Astrocyte (in vitro differentiated cells and primary cell): ENCODE results near the gene TP73. TPM values are rescaled to one million over a fixed set of nuclear protein-coding genes. Genes with fewer than 3 reads are reported as not detected.

Experiments
- DNase-seq: peaks from one replicate; pipeline ENCODE4 v3.0.0-alpha.2; 2010; ENCODE audit warnings: low read depth
- FAIRE-seq: peaks from 2 replicates; lab custom pipeline; 2011; peaks lifted over from hg19 to GRCh38; lab: Jason Lieb, UNC
- H2AFZ ChIP-seq: 2 replicates; pipeline ENCODE4 v1.6.0; 2012; ENCODE audit warnings: low read depth, low read length, inconsistent platforms
- H3K27ac ChIP-seq: 2 replicates; pipeline ENCODE4 v1.5.1; 2011; ENCODE audit warnings: low read depth, low read length, inconsistent platforms
- H3K27me3 ChIP-seq: 2 replicates; pipeline ENCODE4 v1.6.0; 2011; ENCODE audit warnings: low read length, inconsistent platforms; ENCODE audit not compliant: insufficient read depth
- H3K36me3 ChIP-seq: 2 replicates; pipeline ENCODE4 v1.5.1; 2011; ENCODE audit warnings: low read length, inconsistent platforms; ENCODE audit not compliant: insufficient read depth
- H3K4me1 ChIP-seq: 2 replicates; pipeline ENCODE4 v1.5.1; 2011; ENCODE audit warnings: low read length, inconsistent platforms; ENCODE audit not compliant: insufficient read depth
- H3K4me2 ChIP-seq: 2 replicates; pipeline ENCODE4 v1.6.0; 2012; ENCODE audit warnings: low read length, inconsistent platforms
- H3K4me3 ChIP-seq: 2 replicates; pipeline ENCODE4 v1.5.1; 2011; ENCODE audit warnings: low read depth, mild to moderate bottlenecking, low read length, inconsistent platforms; ENCODE audit not compliant: insufficient read depth
- H3K79me2 ChIP-seq: 2 replicates; pipeline ENCODE4 v1.6.0; 2012; ENCODE audit warnings: mild to moderate bottlenecking, low read length, inconsistent platforms; ENCODE audit not compliant: insufficient read depth
- H3K9ac ChIP-seq: 2 replicates; pipeline ENCODE4 v1.6.0; 2012; ENCODE audit warnings: mild to moderate bottlenecking, low read length, inconsistent platforms
- H3K9me3 ChIP-seq: 2 replicates; pipeline ENCODE4 v1.5.1; 2012; ENCODE audit warnings: low read depth, mild to moderate bottlenecking, low read length, inconsistent platforms; ENCODE audit not compliant: insufficient read depth
- H4K20me1 ChIP-seq: 2 replicates; pipeline ENCODE4 v1.6.0; 2012; ENCODE audit warnings: low read length, inconsistent platforms; ENCODE audit not compliant: insufficient read depth
- H3K27ac Mint-ChIP-seq: one replicate; pipeline ENCODE4 v1.8.0; 2021; ENCODE audit warnings: mild to moderate bottlenecking, mixed read lengths; ENCODE audit not compliant: unreplicated experiment
- H3K27me3 Mint-ChIP-seq: one replicate; pipeline ENCODE4 v1.8.0; 2021; ENCODE audit warnings: low read depth, mixed read lengths; ENCODE audit not compliant: unreplicated experiment
- H3K36me3 Mint-ChIP-seq: one replicate; pipeline ENCODE4 v1.8.0; 2021; ENCODE audit warnings: low read depth, mixed read lengths; ENCODE audit not compliant: unreplicated experiment
- H3K4me1 Mint-ChIP-seq: one replicate; pipeline ENCODE4 v1.8.0; 2021; ENCODE audit warnings: low read depth, mixed read lengths; ENCODE audit not compliant: unreplicated experiment
- H3K4me3 Mint-ChIP-seq: one replicate; pipeline ENCODE4 v1.8.0; 2021; ENCODE audit warnings: mild to moderate bottlenecking, moderate library complexity, mixed read lengths; ENCODE audit not compliant: unreplicated experiment
- H3K9me3 Mint-ChIP-seq: one replicate; pipeline ENCODE4 v1.8.0; 2021; ENCODE audit warnings: mild to moderate bottlenecking, mixed read lengths; ENCODE audit not compliant: unreplicated experiment
- CTCF ChIP-seq: IDR thresholded peaks from 2 replicates; pipeline ENCODE4 v1.5.1; 2011; ENCODE audit warnings: low read depth, mild to moderate bottlenecking, inconsistent platforms, low read length, moderate library complexity; ENCODE audit not compliant: insufficient read depth
- EZH2 ChIP-seq: IDR thresholded peaks from 2 replicates; pipeline ENCODE4 v1.6.1; 2012; ENCODE audit warnings: mild to moderate bottlenecking, low read length, inconsistent platforms; ENCODE audit not compliant: insufficient read depth
- total RNA-seq: library from RNA; stranded (reverse); gene quantifications from 2 replicates; pipeline ENCODE4 v1.2.1, GENCODE V29; 2021

Gene TP73
- total RNA-seq, 1 donor from 2014 or later = 0.18 TPM

- no peaks in the 10 kb centered on the region for H3K79me2 ChIP-seq
- no peaks in the 10 kb centered on the region for H3K9me3 ChIP-seq
- Mint-ChIP-seq H3K27ac (peak overlapping the region; percentile 7), H3K9me3 (no peaks in the 10 kb centered on the region), H3K4me3 (no peak overlapping the region), H3K36me3 (no peaks in the 10 kb centered on the region), H3K4me1 (peaks cover 2% of the 10 kb centered on the region), H3K27me3 (peaks cover 42% of the 10 kb centered on the region)
- H3K27me3 ChIP-seq = peaks cover 18% of the 10 kb centered on the region
- H3K4me3 ChIP-seq = no peak overlapping the region
- no peaks in the 10 kb centered on the region for H3K36me3 ChIP-seq
- H3K4me1 ChIP-seq = no peaks in the 10 kb centered on the region
- H4K20me1 ChIP-seq = no peaks in the 10 kb centered on the region
- DNase-seq = no peak
- no peak for TF ChIP-seq EZH2
- TF ChIP-seq CTCF = no peak
- no peak overlapping the region for H2AFZ ChIP-seq
- no peak for FAIRE-seq
- H3K4me2 ChIP-seq = no peak overlapping the region
- H3K9ac ChIP-seq = no peak overlapping the region
- H3K27ac ChIP-seq = no peak overlapping the region
These were observed 45.5 kb downstream of the TP73 start for GRCh38 chr1:3697810-3698209.

DNA sequence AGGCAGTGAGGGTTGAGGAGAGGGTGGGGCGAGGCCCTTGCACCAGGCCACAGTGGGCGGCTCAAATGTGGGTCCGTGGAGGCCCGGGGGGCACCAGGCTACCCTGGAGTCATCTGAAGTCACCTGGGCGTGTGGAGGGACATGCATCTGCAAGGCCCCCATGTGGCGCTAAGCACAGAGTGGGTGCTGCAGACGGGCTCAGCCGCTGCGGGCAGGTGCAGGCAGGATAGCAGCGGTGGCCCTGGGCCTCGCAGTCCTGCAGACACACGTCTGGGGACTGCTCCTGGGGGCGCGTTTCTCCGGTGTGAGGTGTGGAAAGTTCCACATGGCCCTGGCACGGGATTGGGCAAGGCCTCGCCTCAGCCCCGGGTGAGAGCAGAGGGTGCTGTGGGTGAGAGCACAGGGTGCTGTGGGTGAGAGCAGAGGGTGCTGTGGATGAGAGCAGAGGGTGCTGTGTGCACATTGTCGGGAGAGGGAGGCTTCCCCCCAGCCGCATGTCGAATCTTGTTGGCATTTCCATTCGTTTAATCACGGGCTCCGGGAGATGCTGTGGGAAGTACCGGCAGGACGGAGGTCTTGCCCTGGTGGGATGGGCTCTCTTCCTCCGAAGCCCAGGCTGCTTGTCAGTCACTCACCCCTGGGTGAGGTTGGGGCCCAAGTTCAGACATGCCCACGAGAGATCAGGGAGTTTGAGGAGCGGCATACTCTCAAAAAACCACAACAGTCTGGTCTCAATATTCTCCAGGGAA, 46.5 kb downstream of the TP73 start:
- H3K9ac ChIP-seq = no peak overlapping the region
- H3K4me1 Mint-ChIP-seq = peaks cover 5% of the 10 kb centered on the region
- no peaks in the 10 kb centered on the region for H3K9me3 ChIP-seq
- no peaks in the 10 kb centered on the region for H3K4me1 ChIP-seq
- H3K79me2 ChIP-seq = no peaks in the 10 kb centered on the region
- peak overlapping the region; percentile 26 for H3K27ac Mint-ChIP-seq
- no peak overlapping the region for H3K27ac ChIP-seq
- H3K4me3 Mint-ChIP-seq = no peak overlapping the region
- TF ChIP-seq EZH2 (no peak), CTCF (no peak)
- H3K36me3 Mint-ChIP-seq = no peaks in the 10 kb centered on the region
- H3K4me3 ChIP-seq = no peak overlapping the region
- FAIRE-seq (no peak), DNase-seq (no peak)
- peaks cover 18% of the 10 kb centered on the region for H3K27me3 ChIP-seq
- no peaks in the 10 kb centered on the region for H3K9me3 Mint-ChIP-seq
- H3K27me3 Mint-ChIP-seq = peaks cover 42% of the 10 kb centered on the region
- no peak overlapping the region for H3K4me2 ChIP-seq
- no peaks in the 10 kb centered on the region for H3K36me3 ChIP-seq
- no peak overlapping the region for H2AFZ ChIP-seq
- H4K20me1 ChIP-seq = no peaks in the 10 kb centered on the region

DNA sequence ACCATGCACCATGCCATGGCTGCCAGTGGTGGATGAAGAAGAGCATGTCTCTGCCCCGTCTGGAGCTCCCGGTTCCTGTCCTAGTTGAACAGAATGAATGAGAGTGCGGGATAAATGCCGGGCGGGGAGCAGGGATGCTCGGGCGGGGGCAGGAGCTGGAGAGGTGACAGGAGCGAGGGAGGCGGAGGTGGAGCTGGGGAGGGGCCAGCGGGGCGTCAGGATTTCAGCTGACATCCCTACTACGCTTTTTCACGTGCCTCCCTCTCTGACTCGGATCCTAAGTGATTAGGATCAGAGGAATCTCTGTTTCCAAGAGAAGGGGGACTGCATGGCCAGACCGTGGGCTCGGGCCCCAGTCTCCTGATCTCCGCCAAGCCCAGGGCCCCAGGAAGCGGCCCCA, 47.3 kb downstream of the TP73 start:
- H4K20me1 ChIP-seq = no peaks in the 10 kb centered on the region
- DNase-seq (no peak), FAIRE-seq (no peak)
- Mint-ChIP-seq H3K9me3 (no peaks in the 10 kb centered on the region), H3K27ac (no peak overlapping the region), H3K36me3 (no peaks in the 10 kb centered on the region), H3K27me3 (peaks cover 46% of the 10 kb centered on the region), H3K4me1 (peaks cover 5% of the 10 kb centered on the region), H3K4me3 (no peak overlapping the region)
- H3K9ac ChIP-seq = no peak overlapping the region
- H3K4me2 ChIP-seq = no peak overlapping the region
- peaks cover 18% of the 10 kb centered on the region for H3K27me3 ChIP-seq
- no peak overlapping the region for H2AFZ ChIP-seq
- no peaks in the 10 kb centered on the region for H3K36me3 ChIP-seq
- TF ChIP-seq EZH2 = peak; percentile 55
- no peak for TF ChIP-seq CTCF
- no peaks in the 10 kb centered on the region for H3K79me2 ChIP-seq
- no peaks in the 10 kb centered on the region for H3K4me1 ChIP-seq
- H3K4me3 ChIP-seq = no peak overlapping the region
- H3K27ac ChIP-seq = no peak overlapping the region
- H3K9me3 ChIP-seq = no peaks in the 10 kb centered on the region
